Measurements from ENCODE around the gene APIP.
"Not testable (repeated sequence)": the region's sequence is repeated elsewhere in the genome, so short reads cannot be mapped to it uniquely, and the experiment has no call there.

APIP gene

DNA sequence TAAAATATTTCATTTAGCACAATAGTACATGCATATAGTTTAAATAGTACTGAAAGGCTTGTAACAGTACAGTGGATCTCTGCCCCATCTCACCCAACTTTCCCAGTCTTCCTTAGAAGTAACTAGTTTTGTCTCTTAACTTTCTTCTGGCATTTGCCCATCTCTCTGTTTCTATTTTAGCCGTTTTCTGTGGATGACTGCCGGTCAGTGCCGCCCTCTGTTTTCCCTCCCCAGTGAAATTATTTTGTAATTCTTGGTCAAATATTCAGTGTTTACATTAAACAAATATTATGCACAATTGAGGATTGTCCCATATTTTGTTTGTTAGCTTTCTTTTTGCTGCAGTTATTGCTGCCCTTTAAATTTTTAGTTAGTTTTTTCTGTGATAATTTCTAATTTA lies 8.5 kb upstream of the APIP start:
- DNase-seq, result no peak

DNA sequence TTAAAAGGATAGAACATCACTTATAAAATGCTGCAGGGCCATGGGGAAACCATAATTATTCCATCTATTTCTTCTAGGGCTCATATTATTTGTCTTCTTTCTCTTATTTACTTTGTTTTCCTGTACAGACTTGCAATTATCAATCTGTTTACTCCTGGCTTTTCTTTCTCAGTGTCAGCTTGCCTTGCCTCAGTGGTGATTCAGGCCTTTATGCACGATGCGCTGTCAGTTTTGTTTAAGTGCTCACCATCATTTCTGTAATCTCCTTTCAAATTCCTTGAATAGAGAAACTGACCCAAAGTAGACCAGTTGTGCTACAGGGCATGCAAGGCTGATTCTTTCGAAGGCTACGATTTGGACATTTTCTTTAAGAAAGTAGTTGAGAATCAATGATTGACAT lies 5.0 kb upstream of the APIP start:
- DNase-seq, result no peak

DNA sequence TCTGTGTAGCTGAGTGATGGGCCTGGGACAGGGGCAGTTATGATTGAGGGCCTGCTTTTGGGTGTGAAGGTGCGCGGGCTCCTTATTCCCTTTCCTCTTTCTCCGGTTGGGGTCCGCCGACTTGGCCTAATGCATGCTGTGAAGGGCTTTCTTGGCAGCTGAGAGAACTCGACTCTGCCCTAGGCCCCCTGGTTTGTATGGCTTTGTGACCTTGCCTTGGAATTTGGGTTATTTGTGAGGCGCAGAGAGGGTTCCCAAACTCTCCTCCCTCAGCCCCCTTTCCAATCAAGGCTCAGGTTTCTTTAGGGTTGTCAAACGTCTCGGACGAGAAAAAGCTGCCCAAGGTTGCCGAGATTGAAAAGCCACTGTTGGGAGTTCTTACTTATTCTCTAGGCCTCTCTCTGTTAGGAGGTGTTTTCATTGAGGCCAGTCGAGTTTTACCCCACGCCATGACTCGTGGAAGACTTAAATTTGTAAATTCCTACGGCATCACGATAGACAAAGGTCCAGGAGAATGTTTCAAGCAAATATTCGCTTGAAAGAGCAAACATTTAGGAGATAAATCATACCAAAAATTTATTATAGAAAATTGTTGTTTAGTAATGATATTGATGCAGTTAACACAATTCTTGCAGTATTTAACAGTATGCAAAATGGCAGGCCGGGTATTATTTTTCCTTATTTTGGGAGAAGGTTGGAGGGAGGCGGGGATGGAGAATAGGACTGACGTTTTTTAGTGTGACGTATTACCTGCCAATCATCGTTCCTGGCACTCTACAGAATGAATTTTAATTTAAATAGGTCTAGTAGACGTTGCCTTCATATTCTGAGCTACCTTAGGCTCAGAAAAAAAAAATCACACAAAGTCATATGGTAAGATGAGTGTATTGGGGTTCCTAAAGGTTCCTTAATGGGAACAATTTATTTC lies 928 bp upstream of the APIP start:
- DNase-seq, result no peak

DNA sequence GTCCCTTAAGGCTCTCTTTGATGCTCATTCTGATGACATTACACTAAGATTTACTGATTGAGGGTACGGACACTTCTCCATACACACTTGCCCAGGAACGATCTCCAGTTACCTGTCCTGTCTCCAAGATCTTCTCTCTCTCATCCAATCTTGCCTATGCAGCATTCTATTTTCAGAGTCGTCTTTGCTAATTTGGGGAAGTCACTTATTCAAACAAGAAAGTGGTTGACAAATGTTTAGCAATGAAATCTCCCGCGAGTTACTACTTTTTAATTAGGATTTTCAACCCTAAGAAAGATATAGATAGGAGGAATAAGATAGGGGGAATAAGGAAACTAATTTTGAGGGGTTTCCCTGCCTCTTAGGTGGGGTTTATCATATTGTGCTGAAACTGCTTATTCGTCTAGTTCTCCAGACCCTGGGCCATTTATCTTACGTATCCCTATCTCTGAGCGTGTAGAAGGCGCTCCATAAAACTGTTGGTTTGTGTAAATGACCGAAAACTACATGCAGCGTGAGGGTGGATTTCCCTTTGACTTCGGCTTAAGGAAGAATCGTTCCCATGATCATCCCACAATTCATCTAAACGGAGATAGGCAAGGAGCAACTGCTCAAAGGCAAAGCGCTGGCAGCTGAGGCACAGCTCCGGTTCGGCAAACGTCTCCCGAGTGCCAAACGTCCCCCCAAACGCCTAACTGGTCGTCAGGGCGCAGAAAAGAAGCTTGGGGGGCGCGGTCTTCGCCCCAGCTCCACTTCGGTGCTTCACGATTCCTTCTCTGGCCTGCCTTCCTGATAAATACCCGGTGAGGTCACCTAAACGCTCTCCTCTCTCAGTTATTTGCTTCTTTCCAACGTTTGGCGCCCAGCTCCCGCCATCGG lies 804 bp downstream of the APIP start:
- DNase-seq, result peak; percentile 79

DNA sequence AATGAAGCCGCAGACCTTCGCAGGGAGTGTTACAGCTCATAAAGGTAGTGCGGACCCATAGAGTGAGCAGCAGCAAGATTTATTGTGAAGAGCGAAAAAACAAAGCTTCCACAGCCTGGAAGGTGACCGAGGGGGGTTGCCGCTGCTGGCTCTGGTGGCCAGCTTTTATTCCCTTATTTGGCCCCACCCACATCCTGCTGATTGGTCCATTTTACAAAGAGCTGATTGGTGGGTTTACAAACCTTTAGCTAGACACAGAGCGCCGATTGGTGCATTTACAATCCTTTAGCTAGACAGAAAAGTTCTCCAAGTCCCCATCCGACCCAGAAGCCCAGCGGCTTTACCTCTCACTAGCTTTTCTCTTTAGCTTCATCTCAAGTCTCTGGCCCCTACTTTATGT lies 2.6 kb downstream of the APIP start:
- not testable (repeated sequence) for DNase-seq

DNA sequence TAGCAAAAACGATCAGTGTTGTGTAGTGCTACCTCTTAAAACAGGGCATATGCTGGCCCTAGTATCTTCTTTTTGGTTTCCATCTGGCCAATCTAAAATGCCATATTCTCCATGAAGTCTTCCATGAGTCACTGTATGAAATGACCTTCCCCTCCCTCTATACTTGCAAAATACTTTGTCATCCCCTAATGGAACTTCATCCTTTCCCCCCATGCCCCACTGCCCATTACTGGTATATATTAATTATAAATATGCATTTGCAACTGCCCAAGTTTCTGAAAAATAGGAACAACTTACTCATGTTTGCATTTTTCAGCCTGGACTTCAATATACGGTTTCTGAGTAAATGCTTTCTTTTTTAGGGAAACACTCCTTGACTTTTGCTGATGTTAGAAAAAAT lies 4.5 kb downstream of the APIP start:
- DNase-seq, result no peak

DNA sequence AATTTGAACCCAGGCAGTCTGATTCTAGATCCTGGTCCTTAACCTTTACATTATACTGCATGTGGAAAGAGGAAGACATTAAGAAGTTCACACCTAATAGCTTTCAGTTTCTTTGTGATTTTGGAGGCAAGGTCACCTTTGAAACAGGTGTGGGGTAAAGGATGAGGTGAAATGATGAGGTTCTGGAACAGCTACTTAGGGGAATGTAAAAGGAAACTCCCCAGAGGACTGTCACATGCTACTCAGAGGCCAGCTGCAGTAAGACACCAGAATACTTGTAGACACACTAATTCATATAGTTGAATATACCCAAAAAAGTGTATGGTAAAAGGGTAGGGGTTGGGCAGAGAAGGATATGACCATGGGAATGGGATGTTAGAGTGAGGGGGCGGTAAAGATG lies 5.4 kb downstream of the APIP start:
- DNase-seq, result no peak

DNA sequence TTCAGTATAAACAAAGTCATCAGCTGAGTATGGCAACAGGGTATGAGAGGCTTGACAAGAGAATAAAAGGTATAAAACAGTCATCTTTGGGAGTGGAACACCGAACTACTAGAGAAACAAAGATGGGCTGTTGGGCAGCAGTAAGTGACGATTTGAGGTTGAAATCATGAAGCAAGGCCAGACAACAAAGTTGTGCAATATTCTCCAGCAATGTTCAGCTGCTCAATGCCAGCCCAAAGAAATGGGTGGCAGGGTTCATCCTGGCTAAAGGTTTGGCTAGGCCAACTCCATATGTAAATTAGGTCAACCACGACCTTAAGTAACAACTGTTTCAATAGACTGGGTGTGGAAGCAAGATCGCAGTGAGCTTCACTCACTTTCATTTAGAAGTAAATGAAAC lies 6.2 kb downstream of the APIP start:
- DNase-seq, result no peak

DNA sequence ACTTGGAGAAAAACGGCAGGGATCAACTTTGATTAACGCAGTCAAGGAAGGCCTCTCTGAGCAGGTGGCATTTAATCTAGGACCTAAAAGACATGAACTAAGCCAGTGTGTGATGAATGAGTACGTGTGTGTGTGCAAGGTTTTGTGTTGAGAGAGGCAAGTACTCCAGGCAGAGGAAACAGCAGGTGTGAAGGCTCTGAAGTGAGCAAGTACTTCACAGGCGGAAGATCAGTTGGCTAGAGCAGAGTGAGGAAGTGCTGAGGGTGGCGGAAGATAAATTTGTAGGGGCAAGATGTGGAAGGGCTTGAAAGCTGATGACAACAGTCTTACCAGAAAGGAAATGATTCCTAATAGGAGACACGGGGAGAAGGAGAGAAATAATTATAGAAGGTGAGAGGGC lies 6.8 kb downstream of the APIP start:
- DNase-seq, result no peak

DNA sequence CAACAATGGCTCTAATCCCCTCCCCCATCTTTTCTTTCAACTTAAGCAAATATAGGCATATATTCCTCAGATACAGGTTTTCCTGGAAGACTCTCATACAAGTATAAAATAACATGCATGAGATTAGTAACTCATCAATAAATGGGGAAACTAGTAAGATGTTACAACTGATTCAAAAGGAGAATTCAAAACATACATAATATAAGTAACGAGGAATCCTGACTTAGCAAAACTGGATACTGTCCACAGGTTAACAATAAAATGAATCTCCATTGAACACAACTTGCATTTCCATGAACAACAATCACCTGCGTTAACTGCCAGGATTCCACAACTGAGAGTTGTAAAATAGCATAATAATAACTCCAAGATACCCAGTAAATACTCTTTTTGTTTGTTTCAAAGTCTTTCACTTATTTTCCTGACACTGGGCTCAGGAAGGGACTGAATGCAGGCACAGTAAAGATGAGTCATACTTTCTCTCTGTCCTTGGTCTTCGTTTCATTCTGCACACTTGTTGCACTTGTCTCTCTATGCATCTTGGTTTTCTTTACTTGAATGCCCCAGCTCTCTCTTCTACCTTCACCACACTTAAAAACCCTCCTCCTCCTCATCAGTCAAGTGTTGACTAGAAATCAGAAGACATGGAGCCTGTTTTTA lies 8.1 kb downstream of the APIP start:
- no peak for DNase-seq

DNA sequence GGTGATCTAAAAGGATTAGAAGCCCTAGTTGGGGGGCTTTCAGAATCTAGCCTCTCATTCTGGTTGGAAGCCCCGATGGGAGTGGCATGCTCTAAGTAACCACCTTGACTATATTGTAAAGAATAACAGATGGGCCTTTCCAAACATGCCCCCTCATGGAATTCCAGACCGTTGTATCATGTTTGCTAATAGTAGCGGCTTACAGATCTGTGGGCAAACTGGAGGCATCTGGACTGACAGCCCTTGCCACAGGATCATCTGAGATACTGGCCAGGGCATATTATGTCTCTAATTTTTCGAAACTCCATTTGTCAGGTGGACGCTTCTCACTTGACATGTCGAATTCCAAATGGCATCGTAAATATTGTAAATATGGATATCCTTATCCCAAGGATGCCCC lies 10.5 kb downstream of the APIP start:
- DNase-seq, result no peak

DNA sequence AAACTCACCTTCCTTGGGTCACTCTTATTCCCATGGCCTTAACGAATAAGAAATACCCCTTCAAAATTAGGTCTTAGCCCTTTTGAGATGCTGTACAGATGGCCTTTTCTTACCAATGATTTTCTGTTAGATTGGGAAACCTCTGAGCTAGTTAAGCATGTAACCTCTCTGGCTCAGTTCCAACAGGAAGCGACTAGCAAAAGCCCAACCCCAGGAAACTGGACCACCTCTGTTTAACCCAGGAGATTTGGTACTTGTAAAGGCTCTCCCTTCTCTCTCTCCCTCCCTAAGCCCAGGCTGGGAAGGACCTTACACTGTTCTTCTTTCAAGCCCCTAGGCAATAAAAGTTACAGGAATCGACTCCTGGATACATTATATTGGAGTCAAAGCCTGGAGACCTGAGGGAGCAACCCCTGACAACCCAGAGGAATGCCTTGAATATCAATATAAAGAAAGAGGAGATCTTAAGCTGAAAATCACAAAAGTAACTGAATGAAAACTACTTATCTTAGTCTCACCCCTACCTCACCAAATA lies 11.7 kb downstream of the APIP start:
- no peak for DNase-seq

DNA sequence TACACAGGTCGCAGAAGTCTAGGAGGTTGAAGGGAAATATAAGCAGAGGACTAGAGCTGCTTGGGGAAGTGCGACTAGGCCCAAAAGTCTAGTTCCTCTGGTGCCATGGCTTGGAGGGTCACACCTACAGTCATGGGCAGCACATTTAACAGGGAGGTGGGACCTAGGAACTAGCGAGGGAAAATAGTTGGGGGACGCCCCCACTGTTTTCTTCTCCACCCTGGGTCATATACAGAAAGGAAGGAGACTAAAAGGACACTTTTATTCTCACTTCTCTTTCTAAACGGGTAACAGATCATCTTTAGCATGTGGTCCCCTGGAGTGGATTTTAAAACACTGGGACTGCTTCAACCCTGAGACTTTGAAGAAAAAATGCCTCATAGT lies 16.6 kb downstream of the APIP start:
- no peak for DNase-seq

DNA sequence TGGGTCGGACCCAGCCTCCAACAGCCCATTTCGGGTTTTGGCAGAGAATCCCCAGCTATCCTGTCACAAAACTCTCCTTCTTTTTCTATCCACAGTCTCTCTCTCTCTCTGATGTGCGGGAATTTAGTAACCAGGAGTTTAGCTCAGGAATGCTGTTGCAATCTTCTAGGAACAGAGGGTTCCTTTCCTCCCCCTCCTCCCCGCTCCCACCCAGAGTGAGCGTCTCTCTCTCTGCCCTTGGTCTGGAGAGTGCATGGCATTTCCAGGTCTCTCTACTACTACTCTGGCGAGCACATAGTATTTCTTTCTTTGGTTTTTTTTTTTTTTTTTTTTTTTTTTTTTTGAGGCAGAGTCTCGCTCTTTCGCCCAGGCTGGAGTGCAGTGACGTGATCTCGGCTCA lies 17.7 kb downstream of the APIP start:
- no peak for DNase-seq

DNA sequence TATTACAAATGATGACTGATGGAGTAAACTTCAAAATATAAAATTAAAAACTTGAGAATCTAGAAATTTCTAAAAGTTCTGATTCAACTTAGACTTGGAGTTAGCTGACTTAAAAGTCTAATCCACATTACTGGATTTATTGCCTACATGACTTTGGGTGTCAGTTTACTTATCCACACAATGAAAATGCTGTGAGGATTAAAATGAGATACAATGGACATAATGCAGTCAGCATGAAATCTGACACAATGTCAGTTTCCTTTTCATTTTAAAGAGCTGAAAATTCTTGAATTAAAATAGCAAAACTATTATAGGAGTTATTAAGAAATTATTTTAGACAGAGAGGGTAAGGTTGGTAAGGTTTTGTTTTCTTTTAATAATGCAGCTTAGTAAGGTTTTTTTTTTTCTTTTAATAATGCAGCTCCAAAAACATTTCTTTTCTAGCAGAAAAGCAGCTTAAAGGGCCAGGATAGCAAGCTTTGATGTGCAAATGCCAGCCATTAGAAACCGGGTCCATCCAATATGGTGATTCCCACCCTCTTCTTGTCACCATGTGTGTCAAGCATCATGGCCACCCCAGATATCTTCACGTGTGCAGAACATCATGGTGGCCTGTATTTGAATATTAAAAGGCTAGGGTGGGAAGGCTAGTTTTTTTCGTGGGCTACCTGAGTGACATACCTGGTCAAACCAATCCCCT lies 18.9 kb downstream of the APIP start:
- DNase-seq, result no peak

DNA sequence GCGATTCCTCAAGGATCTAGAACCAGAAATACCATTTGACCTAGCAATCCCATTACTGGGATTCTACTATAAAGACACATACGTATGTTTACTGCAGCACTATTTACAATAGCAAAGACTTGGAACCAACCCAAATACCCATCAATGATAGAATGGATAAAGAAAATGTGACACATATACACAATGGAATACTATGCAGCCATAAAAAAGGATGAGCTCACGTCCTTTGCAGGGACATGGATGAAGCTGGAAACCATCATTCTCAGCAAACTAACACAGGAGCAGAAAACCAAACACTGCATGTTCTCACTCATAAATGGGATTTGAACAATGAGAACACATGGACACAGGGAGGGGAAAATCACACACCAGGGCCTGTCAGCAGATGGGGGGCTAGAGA lies 20.0 kb downstream of the APIP start:
- DNase-seq, result not testable (repeated sequence)

DNA sequence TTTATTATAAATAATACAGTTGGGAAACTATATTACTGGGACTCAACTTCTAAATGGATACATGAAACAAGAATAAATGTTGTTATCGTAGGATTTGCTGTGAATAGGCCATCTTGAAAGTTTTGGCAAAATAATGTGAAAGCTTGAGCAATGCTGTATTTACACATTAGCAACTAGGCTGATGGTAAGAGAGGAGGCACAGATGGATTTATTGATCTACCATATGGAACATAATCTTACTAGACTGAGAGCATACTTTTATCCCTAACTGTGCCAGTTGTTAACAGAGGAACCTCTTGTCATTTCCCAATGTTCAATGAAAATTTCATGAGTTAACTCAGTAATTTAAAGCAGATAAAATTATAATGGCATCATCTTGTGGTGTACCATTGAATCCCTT lies 22.8 kb downstream of the APIP start:
- no peak for DNase-seq

DNA sequence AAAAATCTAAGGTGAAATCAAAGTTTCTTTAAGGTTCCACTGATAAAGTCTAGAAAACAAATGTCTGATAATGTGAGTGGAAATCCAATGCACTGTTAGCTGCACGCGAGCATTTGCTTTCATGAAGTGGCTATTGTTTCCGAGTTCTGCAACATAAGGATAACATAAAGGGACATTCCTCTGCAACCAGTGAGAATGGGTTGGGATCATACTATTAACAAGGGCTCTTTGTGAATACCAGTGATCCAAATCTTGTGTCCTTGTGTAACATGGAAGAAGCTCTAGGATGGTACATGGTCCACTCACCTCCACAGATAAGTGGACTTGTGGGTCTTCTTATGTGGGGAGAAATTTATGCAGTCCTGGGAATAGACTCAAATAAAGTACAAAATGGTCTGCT lies 24.6 kb downstream of the APIP start:
- DNase-seq, result no peak

DNA sequence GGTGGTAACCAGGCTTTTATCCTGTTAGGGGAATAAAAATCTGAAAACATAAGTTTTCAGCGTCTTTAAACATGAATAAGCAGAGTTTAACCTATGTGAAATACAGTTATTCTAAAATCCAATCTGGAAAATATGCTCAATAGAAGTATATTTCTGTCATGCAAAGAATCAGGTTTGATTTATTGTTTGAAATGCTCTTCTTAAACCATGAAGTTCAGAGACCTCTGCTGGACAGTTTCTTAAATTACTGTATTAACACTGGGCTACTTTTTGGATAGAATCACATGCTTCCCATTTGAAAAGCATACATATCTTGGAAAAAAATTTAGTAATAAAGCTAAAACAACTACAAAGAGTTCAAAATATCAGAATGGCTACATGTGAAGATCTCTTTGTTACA lies 25.4 kb downstream of the APIP start:
- peak; percentile 58 for DNase-seq

DNA sequence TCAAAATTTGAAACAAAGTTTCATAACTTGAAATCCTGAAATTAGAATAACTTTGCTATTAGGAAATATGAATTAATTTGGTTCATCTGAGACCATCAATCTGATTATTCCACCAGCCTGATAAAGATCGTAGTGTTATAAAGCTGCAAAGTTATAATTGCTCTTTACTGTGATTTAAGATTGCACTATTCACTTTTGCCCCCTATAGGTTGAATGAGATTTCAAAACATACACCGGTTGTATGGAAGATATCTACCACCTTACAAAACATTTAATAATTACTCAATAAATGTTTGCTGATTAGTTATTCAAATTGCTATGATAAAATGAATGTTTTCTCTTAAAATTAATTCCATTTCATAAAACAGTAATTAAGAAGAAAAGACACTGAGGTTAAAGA lies 26.1 kb downstream of the APIP start:
- no peak for DNase-seq

DNA sequence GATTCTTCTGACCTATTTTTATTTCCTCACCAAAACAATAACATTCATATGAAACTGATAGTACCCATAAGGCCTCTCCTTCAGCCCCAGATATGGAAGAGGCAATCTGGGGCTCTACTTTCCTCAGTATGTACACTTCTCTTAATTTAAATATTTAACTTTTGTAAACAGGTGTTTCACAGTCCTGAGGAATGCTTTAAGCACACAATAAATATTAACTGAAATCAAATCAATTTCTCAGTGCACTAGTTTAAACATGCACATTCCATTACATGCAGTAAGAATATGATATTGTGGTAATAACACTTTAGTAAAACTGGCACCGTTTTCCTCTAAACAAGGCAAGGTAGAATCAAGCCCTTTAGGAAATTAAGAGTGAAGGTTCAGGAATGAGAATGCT lies 28.9 kb downstream of the APIP start:
- DNase-seq, result no peak

DNA sequence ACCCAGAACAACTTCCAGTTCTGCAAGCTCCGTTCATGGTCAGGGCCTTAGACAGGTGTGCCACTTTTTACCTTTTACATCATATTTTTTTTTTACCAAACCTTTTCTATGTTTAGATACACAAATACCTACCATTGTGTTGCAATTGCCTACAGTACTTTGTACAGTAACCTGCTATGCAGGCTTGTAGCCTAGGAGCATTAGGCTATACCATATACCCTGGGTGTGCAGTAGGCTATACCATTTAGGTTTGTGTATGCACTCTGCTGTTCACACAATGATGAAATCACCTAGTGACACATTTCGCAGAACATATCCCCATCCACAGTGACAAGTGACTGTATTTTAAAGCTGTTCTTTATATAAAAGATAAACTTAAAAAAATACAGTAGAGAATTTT lies 29.6 kb downstream of the APIP start:
- no peak for DNase-seq

DNA sequence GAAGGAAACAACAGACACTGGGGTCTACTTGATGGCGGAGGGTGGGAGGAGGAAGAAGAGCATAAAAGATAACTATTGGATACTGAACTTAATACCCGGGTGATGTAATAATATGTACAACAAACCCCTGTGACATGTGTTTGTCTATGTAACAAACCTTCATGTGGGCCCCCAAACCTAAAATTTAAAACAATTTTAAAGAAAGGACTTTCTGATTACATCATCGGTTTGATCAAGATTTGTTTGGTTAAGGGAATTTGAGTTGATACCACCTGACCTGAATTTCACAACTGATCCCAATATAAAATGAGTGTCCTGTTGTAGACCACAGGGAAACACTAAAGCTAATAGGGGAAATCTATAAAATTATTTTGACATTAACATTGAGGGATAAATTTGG lies 34.3 kb downstream of the APIP start:
- DNase-seq, result no peak
